Activated CD4-positive, alpha-beta T cell treated with anti-CD3 and anti-CD28 coated beads, Interleukin-2, Interleukin-4, amounts not matched to agents 100 ng/mL and 50 ng/mL, durations not matched to agents 16 hours and 8 hours (primary cell): Measurements from ENCODE around the gene PISD.

Source experiments
- DNase-seq: peaks from one replicate; pipeline ENCODE4 v3.0.0-alpha.2; 2020; ENCODE audit warnings: low spot score

PISD gene

GRCh38 chr22:31652911-31653684 lies 8.9 kb downstream of the PISD start:
- no peak for DNase-seq

- no peak for DNase-seq
Measured at GRCh38 chr22:31652088-31652487, 9.9 kb downstream of the PISD start.

- no peak for DNase-seq
Measured at GRCh38 chr22:31651664-31652063, 10.4 kb downstream of the PISD start.

- no peak for DNase-seq
Measured at GRCh38 chr22:31650391-31650790, 11.6 kb downstream of the PISD start.

- DNase-seq, result no peak
Measured at GRCh38 chr22:31647523-31648320, 14.3 kb downstream of the PISD start.

- DNase-seq, result no peak
Measured at GRCh38 chr22:31647066-31647465, 14.9 kb downstream of the PISD start.

- peak; percentile 61 for DNase-seq
Measured at GRCh38 chr22:31646186-31647019, 15.6 kb downstream of the PISD start.

GRCh38 chr22:31639436-31640039 lies 22.5 kb downstream of the PISD start:
- DNase-seq, result no peak

GRCh38 chr22:31637891-31638618 lies 24.0 kb downstream of the PISD start:
- DNase-seq, result no peak

GRCh38 chr22:31637447-31637890 lies 24.5 kb downstream of the PISD start:
- no peak for DNase-seq

GRCh38 chr22:31635638-31636306 lies 26.2 kb downstream of the PISD start:
- no peak for DNase-seq

GRCh38 chr22:31631436-31631835 lies 30.6 kb downstream of the PISD start:
- DNase-seq, result no peak

GRCh38 chr22:31630331-31631329 lies 31.4 kb downstream of the PISD start:
- peak; percentile 88 for DNase-seq

GRCh38 chr22:31629741-31630184 lies 32.3 kb downstream of the PISD start:
- no peak for DNase-seq

GRCh38 chr22:31628969-31629708 lies 32.9 kb downstream of the PISD start:
- no peak for DNase-seq

- DNase-seq, result no peak
Measured at GRCh38 chr22:31628362-31628761, 33.7 kb downstream of the PISD start.

- no peak for DNase-seq
Measured at GRCh38 chr22:31627223-31627731, 34.7 kb downstream of the PISD start.

- DNase-seq, result no peak
Measured at GRCh38 chr22:31626427-31627150, 35.4 kb downstream of the PISD start.
